SIG-M5 treated with dmso at 0.1 percent for 504 hours (cell line): ENCODE results near the gene SPATA24.
"Not testable (repeated sequence)": the region's sequence is repeated elsewhere in the genome, so short reads cannot be mapped to it uniquely, and the experiment has no call there.

ENCODE experiments used
- DNase-seq: peaks from one replicate; lab custom pipeline; 2025; ENCODE audit not compliant: unreplicated experiment; lab: John Stamatoyannopoulos, UW

The SPATA24 gene

DNA sequence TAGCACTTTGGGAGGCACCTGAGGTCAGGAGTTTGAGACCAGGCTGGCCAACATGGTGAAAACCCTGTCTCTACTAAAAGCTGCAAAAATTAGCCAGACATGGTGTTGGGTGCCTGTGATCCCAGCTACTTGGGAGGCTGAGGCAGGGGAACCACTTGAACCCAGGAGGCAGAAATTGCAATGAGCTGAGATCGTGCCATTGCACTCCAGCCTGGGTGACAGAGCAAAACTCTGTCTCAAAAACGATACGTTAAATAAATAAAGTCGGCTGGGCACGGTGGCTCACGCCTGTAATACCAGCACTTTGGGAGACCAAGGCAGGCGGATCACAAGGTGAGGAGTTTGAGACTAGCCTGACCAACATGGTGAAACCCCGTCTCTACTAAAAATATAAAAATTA is 48.0 kb downstream of the SPATA24 start:
- DNase-seq: not testable (repeated sequence)

DNA sequence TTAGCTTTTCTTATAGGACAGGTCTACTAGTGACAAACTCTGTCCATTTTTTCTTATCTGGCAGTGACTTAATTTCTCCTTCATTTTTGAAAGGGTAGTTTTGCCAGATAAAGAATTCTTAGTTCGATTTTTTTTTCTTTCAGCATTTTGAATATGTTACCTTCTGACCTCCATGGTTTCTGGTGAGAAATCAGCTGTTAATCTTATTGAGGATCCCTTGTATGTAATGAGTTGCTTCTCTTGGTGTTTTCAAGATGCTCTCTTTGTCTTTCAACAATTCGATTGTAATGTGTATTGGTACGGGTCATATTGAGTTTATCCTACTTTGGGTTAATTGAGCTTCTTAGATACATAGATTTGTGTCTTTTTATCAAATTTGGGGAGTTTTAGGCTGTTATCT is 49.7 kb downstream of the SPATA24 start:
- no peak for DNase-seq

DNA sequence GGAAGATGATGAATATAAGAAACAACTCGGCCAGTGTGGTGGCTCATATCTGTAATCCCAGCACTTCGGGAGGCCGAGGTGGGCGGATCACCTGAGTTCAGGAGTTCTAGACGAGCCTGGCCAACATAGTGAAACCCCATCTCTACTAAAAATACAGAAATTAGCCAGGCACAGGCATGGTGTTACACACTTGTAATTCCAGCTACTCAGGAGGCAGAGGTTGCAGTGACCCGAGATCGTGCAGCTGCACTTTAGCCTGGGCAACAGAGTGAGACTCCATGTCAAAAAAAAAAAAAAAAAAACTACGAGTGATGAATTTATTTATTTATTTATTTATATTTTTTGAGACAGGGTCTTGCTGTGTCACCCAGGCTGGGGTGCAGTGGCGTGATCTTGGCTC is 56.0 kb downstream of the SPATA24 start:
- not testable (repeated sequence) for DNase-seq
